ENCODE data around the gene NWD2.

DNA sequence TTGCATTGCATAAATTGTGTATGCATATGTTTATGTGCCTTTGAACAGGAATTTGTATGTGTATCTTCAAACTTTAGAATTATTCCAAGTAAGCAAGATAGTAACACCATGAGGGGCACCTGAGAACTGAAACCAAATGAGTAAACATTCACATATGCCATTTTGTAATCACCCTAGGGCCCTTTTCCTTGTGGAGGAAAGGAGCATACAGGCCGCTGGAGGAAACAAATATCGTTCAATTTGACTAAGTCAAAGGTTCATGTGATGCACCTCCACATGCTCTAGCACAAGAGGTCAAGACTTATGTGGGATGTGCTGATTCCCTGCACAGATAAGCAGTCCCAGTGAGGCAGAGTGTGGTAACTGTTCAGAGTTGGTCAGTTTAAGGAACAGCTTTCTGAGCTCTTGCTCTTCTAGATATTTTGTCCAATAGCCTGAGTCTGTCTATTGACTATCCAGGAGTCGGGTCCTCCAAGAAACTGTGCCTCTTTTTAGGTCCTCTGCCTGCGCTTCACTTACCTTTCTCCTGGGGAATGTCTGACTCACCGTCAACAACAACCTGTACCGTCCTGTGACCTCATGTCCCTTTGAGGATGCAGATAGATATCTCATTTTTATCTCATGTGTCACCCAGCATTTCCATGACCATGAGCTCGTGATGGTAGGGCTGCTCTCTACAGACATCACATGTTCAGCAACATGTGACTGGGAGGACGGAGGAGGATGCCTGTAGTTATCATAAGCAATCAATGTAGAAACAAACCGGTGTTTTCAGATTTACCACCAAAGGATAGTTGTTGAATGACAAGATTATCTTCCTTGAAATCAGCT is 196.9 kb downstream of the NWD2 start:
- no peak for TF ChIP-seq EZH2 (IDR thresholded peaks at IDR 0.05; ENCODE audit: insufficient read depth, poor library complexity, severe bottlenecking)
- TF ChIP-seq EZH2phosphoT487 (IDR thresholded peaks at IDR 0.05; ENCODE audit: insufficient read depth, low read depth): no peak

All from GM23248 (cell line).